Panc1 (cell line): Measurements from ENCODE around the gene SBF2. TPM values are rescaled to one million over a fixed set of nuclear protein-coding genes. Genes with fewer than 3 reads are reported as not detected.

Source experiments
- ATAC-seq: fragments of 200-7000 bp; cut with Tn5 transposase; 2 replicates; pipeline ENCODE4 v1.9.1; 2020; ENCODE audit warnings: mild to moderate bottlenecking, moderate library complexity
- BruUV-seq: library from RNA; stranded (reverse); fragments of 400-500 nt; replicated peaks from 2 replicates; lab custom pipeline; 2021; lab: Mats Ljungman, UMichigan
- CTCF ChIA-PET: fragments of 300-600 bp; sonication (Branson Sonifier 250); formaldehyde crosslinking; loops from one replicate; lab custom pipeline; 2022; ENCODE audit warnings: antibody characterized with exemption; lab: Charles Lee
- POLR2A ChIA-PET: fragments of 300-600 bp; sonication (Branson Sonifier 250); formaldehyde crosslinking; loops from one replicate; lab custom pipeline; 2022; ENCODE audit warnings: antibody characterized with exemption; lab: Charles Lee
- DNase-seq: peaks from one replicate; pipeline ENCODE4 v3.0.0-alpha.2; 2010; ENCODE audit warnings: low read depth, low spot score
- H3K27ac ChIP-seq: 2 replicates; pipeline ENCODE4 v1.5.1; 2011; ENCODE audit warnings: mild to moderate bottlenecking, low read length, inconsistent platforms
- H3K27me3 ChIP-seq: fragments of 200-500 bp; sonication (Bioruptor generic); 2 replicates; pipeline ENCODE4 v1.6.0; 2014; ENCODE audit warnings: low read length, inconsistent platforms; ENCODE audit not compliant: control insufficient read depth, insufficient read depth
- H3K36me3 ChIP-seq: fragments of 200-500 bp; sonication (Bioruptor generic); 2 replicates; pipeline ENCODE4 v1.5.1; 2014; ENCODE audit warnings: inconsistent platforms, mild to moderate bottlenecking, low read length, moderate library complexity; ENCODE audit not compliant: control insufficient read depth, insufficient read depth
- H3K4me1 ChIP-seq: 2 replicates; pipeline ENCODE4 v1.5.1; 2011; ENCODE audit warnings: inconsistent platforms, mild to moderate bottlenecking, low read length, moderate library complexity; ENCODE audit not compliant: control insufficient read depth, insufficient read depth
- H3K4me3 ChIP-seq, 2 experiments: 2 replicates each; pipeline ENCODE4 v1.5.1; 2011 to 2012; ENCODE audit warnings: low read depth in 2 of 2, low read length in 2 of 2, mild to moderate bottlenecking in 2 of 2, inconsistent platforms in 1 of 2, moderate library complexity in 1 of 2
- H3K9me3 ChIP-seq: fragments of 200-500 bp; sonication (Bioruptor generic); 2 replicates; pipeline ENCODE4 v1.5.1; 2014; ENCODE audit warnings: low read depth, mild to moderate bottlenecking, inconsistent platforms, low read length, moderate library complexity; ENCODE audit not compliant: control insufficient read depth, insufficient read depth
- POLR2AphosphoS5 ChIP-seq: IDR thresholded peaks from 2 replicates; pipeline ENCODE4 v1.6.1; 2012; ENCODE audit warnings: mild to moderate bottlenecking, low read depth, low read length, moderate library complexity
- SIN3A ChIP-seq: IDR thresholded peaks from 2 replicates; pipeline ENCODE4 v1.6.1; 2012; ENCODE audit warnings: low read depth, mild to moderate bottlenecking, low read length, moderate library complexity, borderline replicate concordance; ENCODE audit not compliant: insufficient read depth
- TCF7L2 ChIP-seq: IDR thresholded peaks from 2 replicates; pipeline ENCODE4 v1.6.1; 2011; ENCODE audit warnings: mild to moderate bottlenecking, low read depth, low read length, inconsistent platforms
- in situ Hi-C: cut with HindIII; loops from 2 replicates; pipeline ENCODE4 v1.10.0; 2016; ENCODE audit warnings: low sequenced_read_pairs, low pct_unique_long_range_greater_than_20kb
- intact Hi-C: fragments of 100-400 bp; cut with micrococcal nuclease; formaldehyde crosslinking; loops from one replicate; pipeline ENCODE4 v1.10.0; 2022; ENCODE audit not compliant: unreplicated experiment
- total RNA-seq: library from RNA; stranded (reverse); gene quantifications from one replicate; pipeline ENCODE4 v1.2.1, GENCODE V29; 2021; ENCODE audit not compliant: unreplicated experiment
- TF ChIP-seq, protein P1 (sequence below): fragments of 450-650 bp; IDR thresholded peaks from 2 replicates; pipeline ENCODE4 v1.5.1; 2017; ENCODE audit warnings: mild to moderate bottlenecking
- TF ChIP-seq, protein P2 (sequence below), 2 experiments: IDR thresholded peaks; 2 replicates each; pipeline ENCODE4 v1.6.1; 2011 to 2012; ENCODE audit warnings: low read depth in 2 of 2, control low read depth in 1 of 2, low read length in 1 of 2, mild to moderate bottlenecking in 1 of 2, moderate library complexity in 1 of 2; ENCODE audit not compliant: insufficient read depth in 1 of 2

SBF2 gene
- total RNA-seq, 1 experiment from 2014 or later: 65.0 TPM

DNA sequence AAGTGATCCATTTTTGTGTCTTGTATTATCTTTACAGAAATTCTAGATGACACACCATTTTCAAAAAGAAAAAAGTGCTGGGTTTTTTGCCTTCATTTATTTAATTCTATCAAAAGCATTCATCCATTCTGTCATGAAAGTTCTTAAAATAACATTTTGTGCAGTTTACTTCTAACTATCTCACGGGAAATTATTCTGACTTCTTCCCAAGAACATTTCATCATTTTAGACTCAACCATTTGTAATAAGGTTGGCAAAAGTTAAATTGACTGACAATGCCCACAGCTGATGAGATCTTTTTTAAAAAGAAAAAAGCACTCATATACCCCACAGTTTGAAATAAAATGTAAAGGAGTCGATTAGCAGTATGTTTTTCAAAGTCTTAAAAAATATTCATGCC lies 68.5 kb downstream of the SBF2 start:
- DNase-seq (no peak), ATAC-seq (no peak)
- no peak overlapping the region for H3K4me3 ChIP-seq
- POLR2A ChIA-PET: no interaction called here
- in situ Hi-C loops: no loop called here
- H3K27ac ChIP-seq: no peak overlapping the region
- CTCF ChIA-PET: no interaction called here
- no peaks in the 10 kb centered on the region for H3K36me3 ChIP-seq
- no peaks in the 10 kb centered on the region; the same call in 1 of the 2 replicates for H3K9me3 ChIP-seq
- intact Hi-C loops: no loop called here
- BruUV-seq: no TSS peak
- TF ChIP-seq TCF7L2: no peak
- TF ChIP-seq, protein P1, sequence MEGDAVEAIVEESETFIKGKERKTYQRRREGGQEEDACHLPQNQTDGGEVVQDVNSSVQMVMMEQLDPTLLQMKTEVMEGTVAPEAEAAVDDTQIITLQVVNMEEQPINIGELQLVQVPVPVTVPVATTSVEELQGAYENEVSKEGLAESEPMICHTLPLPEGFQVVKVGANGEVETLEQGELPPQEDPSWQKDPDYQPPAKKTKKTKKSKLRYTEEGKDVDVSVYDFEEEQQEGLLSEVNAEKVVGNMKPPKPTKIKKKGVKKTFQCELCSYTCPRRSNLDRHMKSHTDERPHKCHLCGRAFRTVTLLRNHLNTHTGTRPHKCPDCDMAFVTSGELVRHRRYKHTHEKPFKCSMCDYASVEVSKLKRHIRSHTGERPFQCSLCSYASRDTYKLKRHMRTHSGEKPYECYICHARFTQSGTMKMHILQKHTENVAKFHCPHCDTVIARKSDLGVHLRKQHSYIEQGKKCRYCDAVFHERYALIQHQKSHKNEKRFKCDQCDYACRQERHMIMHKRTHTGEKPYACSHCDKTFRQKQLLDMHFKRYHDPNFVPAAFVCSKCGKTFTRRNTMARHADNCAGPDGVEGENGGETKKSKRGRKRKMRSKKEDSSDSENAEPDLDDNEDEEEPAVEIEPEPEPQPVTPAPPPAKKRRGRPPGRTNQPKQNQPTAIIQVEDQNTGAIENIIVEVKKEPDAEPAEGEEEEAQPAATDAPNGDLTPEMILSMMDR: no peak
- TF ChIP-seq SIN3A: no peak
- TF ChIP-seq, protein P2, sequence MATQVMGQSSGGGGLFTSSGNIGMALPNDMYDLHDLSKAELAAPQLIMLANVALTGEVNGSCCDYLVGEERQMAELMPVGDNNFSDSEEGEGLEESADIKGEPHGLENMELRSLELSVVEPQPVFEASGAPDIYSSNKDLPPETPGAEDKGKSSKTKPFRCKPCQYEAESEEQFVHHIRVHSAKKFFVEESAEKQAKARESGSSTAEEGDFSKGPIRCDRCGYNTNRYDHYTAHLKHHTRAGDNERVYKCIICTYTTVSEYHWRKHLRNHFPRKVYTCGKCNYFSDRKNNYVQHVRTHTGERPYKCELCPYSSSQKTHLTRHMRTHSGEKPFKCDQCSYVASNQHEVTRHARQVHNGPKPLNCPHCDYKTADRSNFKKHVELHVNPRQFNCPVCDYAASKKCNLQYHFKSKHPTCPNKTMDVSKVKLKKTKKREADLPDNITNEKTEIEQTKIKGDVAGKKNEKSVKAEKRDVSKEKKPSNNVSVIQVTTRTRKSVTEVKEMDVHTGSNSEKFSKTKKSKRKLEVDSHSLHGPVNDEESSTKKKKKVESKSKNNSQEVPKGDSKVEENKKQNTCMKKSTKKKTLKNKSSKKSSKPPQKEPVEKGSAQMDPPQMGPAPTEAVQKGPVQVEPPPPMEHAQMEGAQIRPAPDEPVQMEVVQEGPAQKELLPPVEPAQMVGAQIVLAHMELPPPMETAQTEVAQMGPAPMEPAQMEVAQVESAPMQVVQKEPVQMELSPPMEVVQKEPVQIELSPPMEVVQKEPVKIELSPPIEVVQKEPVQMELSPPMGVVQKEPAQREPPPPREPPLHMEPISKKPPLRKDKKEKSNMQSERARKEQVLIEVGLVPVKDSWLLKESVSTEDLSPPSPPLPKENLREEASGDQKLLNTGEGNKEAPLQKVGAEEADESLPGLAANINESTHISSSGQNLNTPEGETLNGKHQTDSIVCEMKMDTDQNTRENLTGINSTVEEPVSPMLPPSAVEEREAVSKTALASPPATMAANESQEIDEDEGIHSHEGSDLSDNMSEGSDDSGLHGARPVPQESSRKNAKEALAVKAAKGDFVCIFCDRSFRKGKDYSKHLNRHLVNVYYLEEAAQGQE (IDR thresholded peaks at IDR 0.05; ENCODE audit: insufficient read depth in 1 of 2, low read depth in 2 of 2, low read length in 1 of 2): no peak
- TF ChIP-seq POLR2AphosphoS5: no peak
- H3K4me1 ChIP-seq: no peaks in the 10 kb centered on the region
- H3K27me3 ChIP-seq: no peaks in the 10 kb centered on the region

DNA sequence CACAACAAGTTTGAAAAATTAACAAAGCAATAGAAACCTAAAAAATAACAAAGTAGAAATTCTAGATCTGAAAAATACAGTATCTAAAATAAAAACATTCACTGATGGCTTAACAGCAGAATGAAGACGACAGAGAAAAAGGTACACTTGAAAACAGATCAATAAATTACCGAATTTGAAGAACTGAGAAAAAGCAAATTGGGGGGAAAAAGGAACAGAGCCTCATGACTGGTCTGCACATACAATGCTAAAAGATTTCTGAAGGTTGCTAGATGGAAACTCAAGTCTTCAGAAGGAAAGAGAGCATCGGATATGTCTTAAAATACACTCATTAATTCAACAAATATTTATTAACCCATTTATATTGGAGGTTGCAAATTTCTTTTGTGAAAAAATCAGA lies 71.6 kb downstream of the SBF2 start:
- Histone ChIP-seq H3K4me1 (no peaks in the 10 kb centered on the region), H3K4me3 (no peak overlapping the region), H3K9me3 (no peaks in the 10 kb centered on the region; the same call in 1 of the 2 replicates), H3K27me3 (no peaks in the 10 kb centered on the region), H3K27ac (no peak overlapping the region), H3K36me3 (no peaks in the 10 kb centered on the region)
- no peak for DNase-seq
- in situ Hi-C loops (no loop called here), intact Hi-C loops (no loop called here)
- ChIA-PET POLR2A (no interaction called here), CTCF (no interaction called here)
- TF ChIP-seq SIN3A (no peak), TCF7L2 (no peak), POLR2AphosphoS5 (no peak)
- TF ChIP-seq, protein P2 (IDR thresholded peaks at IDR 0.05; ENCODE audit: insufficient read depth in 1 of 2, low read depth in 2 of 2, low read length in 1 of 2): no peak
- TF ChIP-seq, protein P1: no peak
- ATAC-seq: no peak
- no TSS peak for BruUV-seq
